ENCODE data around the gene KCNMA1.

- no peak for TF ChIP-seq CTCF (IDR thresholded peaks at IDR 0.05)
- TF ChIP-seq POLR2A (IDR thresholded peaks at IDR 0.05) = no peak
Measured at GRCh38 chr10:77147871-77148270, 489.7 kb downstream of the KCNMA1 start.
